SK-N-SH (cell line): Measurements from ENCODE around the gene SGTA. TPM values are rescaled to one million over a fixed set of nuclear protein-coding genes. Genes with fewer than 3 reads are reported as not detected.
A peak's percentile ranks its signal among the peaks of the same experiment; 100 is the strongest.
"Not testable (repeated sequence)": the region's sequence is repeated elsewhere in the genome, so short reads cannot be mapped to it uniquely, and the experiment has no call there.

Experiments used
- CTCF ChIA-PET: fragments of 300-600, 350-600 bp; formaldehyde crosslinking; extraction: SDS; loops from one replicate; lab custom pipeline; 2021; lab: Yijun Ruan, JAX
- POLR2A ChIA-PET: fragments of 350-600 bp; sonication (Branson Sonifier 250); formaldehyde crosslinking; extraction: SDS; loops from one replicate; lab custom pipeline; 2020; ENCODE audit warnings: antibody characterized with exemption, inconsistent platforms; lab: Yijun Ruan, JAX
- DNase-seq: peaks from one replicate; pipeline ENCODE4 v3.0.0; 2012
- H2AFZ ChIP-seq: fragments of 200-600 bp; sonication (generic); 2 replicates; pipeline ENCODE4 v1.8.1; 2016; ENCODE audit warnings: antibody characterized with exemption, mild to moderate bottlenecking, low read depth
- H3F3A ChIP-seq: fragments of 200-600 bp; sonication (generic); replicated peaks from 2 replicates; pipeline ENCODE3; 2016; ENCODE audit warnings: antibody characterized with exemption, mild to moderate bottlenecking; ENCODE audit not compliant: insufficient read depth
- H3K27ac ChIP-seq, 2 experiments: fragments of 200-500 bp in 1 of 2; fragments of 200-600 bp in 1 of 2; sonication (Bioruptor generic) in 1 of 2; sonication (generic), shearing (Covaris generic) in 1 of 2; 2 replicates each; pipeline versions ENCODE4 v1.5.1 to v1.6.1; 2014 to 2016; ENCODE audit warnings: low read depth in 2 of 2, inconsistent platforms in 1 of 2, low read length in 1 of 2, mild to moderate bottlenecking in 1 of 2, mixed read lengths in 1 of 2
- H3K27me3 ChIP-seq: fragments of 200-600 bp; sonication (generic), shearing (Covaris generic); 2 replicates; pipeline ENCODE4 v1.6.1; 2016; ENCODE audit warnings: mixed run types; ENCODE audit not compliant: insufficient read depth
- H3K36me3 ChIP-seq, 2 experiments: fragments of 200-500 bp in 1 of 2; fragments of 200-600 bp in 1 of 2; sonication (Bioruptor generic) in 1 of 2; sonication (generic) in 1 of 2; replicated peaks in 1 of 2; 2 replicates each; pipeline versions ENCODE3 to v1.5.1; 2014 to 2016; ENCODE audit warnings: low read length in 1 of 2, mild to moderate bottlenecking in 1 of 2; ENCODE audit not compliant: insufficient read depth in 2 of 2, control insufficient read depth in 1 of 2
- H3K4me1 ChIP-seq, 2 experiments: fragments of 200-500 bp in 1 of 2; fragments of 200-600 bp in 1 of 2; sonication (Bioruptor generic) in 1 of 2; sonication (generic), shearing (Covaris generic) in 1 of 2; 2 replicates each; pipeline versions ENCODE4 v1.5.1 to v1.6.1; 2014 to 2016; ENCODE audit warnings: low read depth in 1 of 2, low read length in 1 of 2, mixed run types in 1 of 2; ENCODE audit not compliant: insufficient read depth in 2 of 2, control insufficient read depth in 1 of 2
- H3K4me2 ChIP-seq: fragments of 200-600 bp; sonication (generic), shearing (Covaris generic); 2 replicates; pipeline ENCODE4 v1.6.1; 2017; ENCODE audit warnings: mixed run types
- H3K4me3 ChIP-seq, 2 experiments: fragments of 200-500 bp in 1 of 2; fragments of 200-600 bp in 1 of 2; sonication (Bioruptor generic) in 1 of 2; sonication (generic), shearing (Covaris generic) in 1 of 2; 2 replicates each; pipeline versions ENCODE4 v1.5.1 to v1.8.1; 2014 to 2016; ENCODE audit warnings: low read depth in 2 of 2, inconsistent platforms in 1 of 2, low read length in 1 of 2, mild to moderate bottlenecking in 1 of 2, mixed read lengths in 1 of 2, moderate library complexity in 1 of 2
- H3K79me2 ChIP-seq: fragments of 200-600 bp; sonication (generic); 2 replicates; pipeline ENCODE4 v1.8.1; 2017; ENCODE audit warnings: mild to moderate bottlenecking; ENCODE audit not compliant: insufficient read depth
- H3K9ac ChIP-seq: fragments of 200-600 bp; sonication (generic); 2 replicates; pipeline ENCODE4 v1.6.1; 2017; ENCODE audit warnings: mixed run types
- H3K9me2 ChIP-seq: fragments of 200-600 bp; sonication (generic); 2 replicates; pipeline ENCODE4 v1.6.1; 2017; ENCODE audit warnings: mixed run types
- H3K9me3 ChIP-seq: fragments of 200-600 bp; sonication (generic); 2 replicates; pipeline ENCODE4 v1.6.1; 2017; ENCODE audit warnings: mixed run types, mild to moderate bottlenecking, moderate library complexity
- H4K20me1 ChIP-seq: fragments of 200-600 bp; sonication (generic); 2 replicates; pipeline ENCODE4 v1.6.1; 2017; ENCODE audit warnings: mild to moderate bottlenecking, mixed run types; ENCODE audit not compliant: insufficient read depth
- CHD2 ChIP-seq: fragments of 150-350 bp; IDR thresholded peaks from 2 replicates; pipeline ENCODE4 v1.6.1; 2018; ENCODE audit warnings: low read length; ENCODE audit not compliant: partially characterized antibody
- ELF1 ChIP-seq: IDR thresholded peaks from 2 replicates; pipeline ENCODE4 v1.4.0; 2012
- EZH2phosphoT487 ChIP-seq: fragments of 200-600 bp; sonication (generic); IDR thresholded peaks from 2 replicates; pipeline ENCODE4 v1.6.1; 2017; ENCODE audit warnings: low read depth, mixed run types, mild to moderate bottlenecking, antibody characterized with exemption, moderate library complexity, borderline replicate concordance
- FOSL2 ChIP-seq: IDR thresholded peaks from 2 replicates; pipeline ENCODE4 v1.4.0; 2012; ENCODE audit warnings: low read depth, mild to moderate bottlenecking, moderate library complexity, borderline replicate concordance
- GABPA ChIP-seq: IDR thresholded peaks from 2 replicates; pipeline ENCODE4 v1.4.0; 2012; ENCODE audit warnings: low read depth, mild to moderate bottlenecking
- GATA2 ChIP-seq: sonication (generic); formaldehyde crosslinking; IDR thresholded peaks from 2 replicates; pipeline ENCODE4 v1.5.0; 2020; ENCODE audit warnings: mild to moderate bottlenecking, missing genetic modification reagents
- IRF3 ChIP-seq: fragments of 150-350 bp; IDR thresholded peaks from 2 replicates; pipeline ENCODE4 v1.6.1; 2016; ENCODE audit warnings: mild to moderate bottlenecking, low read depth, low read length
- JUND ChIP-seq: IDR thresholded peaks from 2 replicates; pipeline ENCODE4 v1.4.0; 2012
- MAX ChIP-seq: IDR thresholded peaks from 2 replicates; pipeline ENCODE4 v1.4.0; 2012; ENCODE audit warnings: low read depth
- MXI1 ChIP-seq: IDR thresholded peaks from 2 replicates; pipeline ENCODE4 v1.6.1; 2012; ENCODE audit warnings: mild to moderate bottlenecking, low read depth, low read length, improper control_type of control experiment
- NFIC ChIP-seq: IDR thresholded peaks from 2 replicates; pipeline ENCODE4 v1.4.0; 2012; ENCODE audit warnings: borderline replicate concordance
- NRF1 ChIP-seq: IDR thresholded peaks from 2 replicates; pipeline ENCODE4 v1.6.1; 2012; ENCODE audit warnings: low read depth, mild to moderate bottlenecking, low read length
- POLR2AphosphoS5 ChIP-seq: IDR thresholded peaks from 2 replicates; pipeline ENCODE4 v1.6.1; 2012; ENCODE audit warnings: low read depth, low read length
- RCOR1 ChIP-seq: fragments of 150-350 bp; IDR thresholded peaks from 2 replicates; pipeline ENCODE4 v1.6.1; 2017; ENCODE audit warnings: antibody characterized with exemption, low read length
- REST ChIP-seq: IDR thresholded peaks from 2 replicates; pipeline ENCODE4 v1.6.1; 2012; ENCODE audit warnings: mild to moderate bottlenecking, low read depth, low read length, moderate library complexity
- RFX5 ChIP-seq: IDR thresholded peaks from 2 replicates; pipeline ENCODE4 v1.6.1; 2012; ENCODE audit warnings: mild to moderate bottlenecking, improper control_type of control experiment, low read length
- SMC3 ChIP-seq: IDR thresholded peaks from 2 replicates; pipeline ENCODE4 v1.6.1; 2012; ENCODE audit warnings: low read depth, low read length, improper control_type of control experiment
- TAF1 ChIP-seq: IDR thresholded peaks from 2 replicates; pipeline ENCODE4 v1.6.1; 2012; ENCODE audit warnings: low read depth, mild to moderate bottlenecking, low read length, moderate library complexity, borderline replicate concordance
- TCF12 ChIP-seq: IDR thresholded peaks from 2 replicates; pipeline ENCODE4 v1.4.0; 2012
- USF1 ChIP-seq: IDR thresholded peaks from 2 replicates; pipeline ENCODE4 v1.4.0; 2012; ENCODE audit warnings: low read depth, borderline replicate concordance
- USF2 ChIP-seq: fragments of 150-350 bp; IDR thresholded peaks from 2 replicates; pipeline ENCODE4 v1.6.1; 2017; ENCODE audit warnings: antibody characterized with exemption, low read length, low read depth, borderline replicate concordance
- YY1 ChIP-seq: IDR thresholded peaks from 2 replicates; pipeline ENCODE4 v1.4.0; 2012; ENCODE audit warnings: low read depth, mild to moderate bottlenecking
- ZBTB33 ChIP-seq: IDR thresholded peaks from 2 replicates; pipeline ENCODE4 v1.4.0; 2012; ENCODE audit warnings: low read depth, borderline replicate concordance
- WGBS: methylation state at CpG from one replicate; pipeline ENCODE4 v1.1.6; 2017; ENCODE audit warnings: low lambda C conversion rate; 5-methylcytosine and 5-hydroxymethylcytosine counted together
- polyA plus RNA-seq, 3 experiments: library from polyadenylated mRNA; depleted of rRNA; stranded (reverse); fragments of >200 nt; gene quantifications; 2 replicates each; pipeline ENCODE4 v1.2.3, GENCODE V29; 2012

SGTA gene
- polyA plus RNA-seq, 1 of the 3 experiments (the other 2 are of a cell fraction), result 78.4 TPM

GRCh38 chr19:2819540-2820111 lies 36.6 kb upstream of the SGTA start, which contains the start of gene ZNF554 (continued):
- 0 out of 2 replicates have a peak, but pooled peaks have one; percentile 24 for TF ChIP-seq USF1
- TF ChIP-seq IRF3, result no peak
- peak; percentile 88 for TF ChIP-seq NRF1
- no peak for TF ChIP-seq GATA2 (CRISPR knock-in tag)
- TF ChIP-seq MAX, result peak; percentile 72
- no peak for TF ChIP-seq RFX5
- TF ChIP-seq EZH2phosphoT487, result no peak
- peak; percentile 35; the same call in 1 of the 2 replicates for TF ChIP-seq POLR2AphosphoS5
- no peak for TF ChIP-seq REST
- TF ChIP-seq MXI1, result no peak
- TF ChIP-seq SMC3, result no peak
- no peak for TF ChIP-seq NFIC
- TF ChIP-seq GABPA, result peak; percentile 40; the same call in 1 of the 2 replicates
- TF ChIP-seq FOSL2, result no peak
- no peak for TF ChIP-seq ZBTB33
- peak; percentile 71; the same call in 1 of the 2 replicates for TF ChIP-seq YY1
- peak; percentile 70 for TF ChIP-seq RCOR1
- peak; percentile 93 for TF ChIP-seq CHD2
- TF ChIP-seq TAF1, result peak; percentile 63
- no peak for TF ChIP-seq USF2
- no peak; the same call in 1 of the 2 replicates for TF ChIP-seq TCF12
- TF ChIP-seq JUND, result no peak
- peak; percentile 39; the same call in 1 of the 2 replicates for TF ChIP-seq ELF1

GRCh38 chr19:2817237-2817829 lies 34.3 kb upstream of the SGTA start:
- peaks cover 0 to 23% of the 10 kb centered on the region in 2 experiments; a peak in 1 of 4 replicates for H3K4me1 ChIP-seq
- H3K79me2 ChIP-seq, H3K27me3 ChIP-seq, H3K9me2 ChIP-seq, H3K27ac ChIP-seq, DNase-seq, H3F3A ChIP-seq, H3K9ac ChIP-seq, H3K36me3 ChIP-seq, H3K4me3 ChIP-seq, H4K20me1 ChIP-seq, CTCF ChIA-PET, H3K4me2 ChIP-seq, H2AFZ ChIP-seq, H3K9me3 ChIP-seq, POLR2A ChIA-PET: not testable (repeated sequence)
- WGBS, result 88% methylated on average over 22 of the region's 22 CpGs
